ENCODE measurements around the gene TFF3. TPM values are rescaled to one million over a fixed set of nuclear protein-coding genes. Genes with fewer than 3 reads are reported as not detected.

TFF3 gene
- total and polyA plus RNA-seq, 2 experiments from 2014 or later, result 1.2 to 3.3 TPM

DNA sequence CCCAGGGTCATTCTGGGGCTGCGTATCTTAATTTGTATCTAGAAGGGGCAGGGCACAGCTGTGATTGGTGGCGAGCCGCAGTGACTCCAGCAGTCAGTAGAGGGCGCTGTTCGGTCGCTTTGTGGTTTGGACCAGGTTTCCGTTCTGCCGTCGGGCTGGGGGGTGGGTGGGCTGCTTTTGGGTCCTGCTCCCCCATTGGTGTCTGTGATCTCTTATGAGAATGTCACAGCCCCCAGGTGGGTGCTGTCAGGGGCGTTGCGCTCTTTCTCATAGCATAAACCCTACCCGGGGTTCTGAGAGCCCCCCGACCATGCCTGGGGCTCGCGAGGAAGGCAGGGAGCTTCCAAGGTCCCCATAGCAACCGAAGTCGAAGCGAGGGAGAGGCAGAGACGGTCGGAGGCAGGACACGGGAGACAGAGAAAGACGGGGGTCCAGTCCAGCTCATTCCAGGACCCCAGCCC is 5.4 kb downstream of the TFF3 start:
- H3K4me1 Mint-ChIP-seq, result peaks cover 21% of the 10 kb centered on the region
- Histone ChIP-seq H3K79me2 (replicated peaks; ENCODE audit: insufficient read depth) (no peaks in the 10 kb centered on the region), H4K20me1 (replicated peaks; ENCODE audit: insufficient read depth) (no peaks in the 10 kb centered on the region), H3K4me1 (ENCODE audit: insufficient read depth) (peaks cover 11% of the 10 kb centered on the region; the same call in 1 of the 2 replicates), H3K9me2 (ENCODE audit: insufficient read depth) (no peaks in the 10 kb centered on the region), H2AFZ (peak overlapping the region; percentile 95), H3K27ac (ENCODE audit: low read depth) (no peak overlapping the region), H3F3A (replicated peaks; ENCODE audit: low read depth) (no peaks in the 10 kb centered on the region), H3K4me3 (peak overlapping the region; percentile 59), H3K27me3 (ENCODE audit: insufficient read depth) (no peaks in the 10 kb centered on the region), H3K36me3 (ENCODE audit: insufficient read depth) (no peaks in the 10 kb centered on the region), H3K4me2 (peak overlapping the region; percentile 83)
- no peaks in the 10 kb centered on the region for H3K36me3 Mint-ChIP-seq (ENCODE audit: low read depth)
- no peak overlapping the region for H3K27ac Mint-ChIP-seq
- DNase-seq (ENCODE audit: low spot score) (peak; percentile 84), ATAC-seq (peak; percentile 76)
- H3K27me3 Mint-ChIP-seq (ENCODE audit: insufficient read depth, low read depth, poor library complexity), result peaks cover 13% of the 10 kb centered on the region
- no peak for TF ChIP-seq POLR2AphosphoS5 (IDR thresholded peaks at IDR 0.05; ENCODE audit: low read depth)
- TF ChIP-seq, protein P1, sequence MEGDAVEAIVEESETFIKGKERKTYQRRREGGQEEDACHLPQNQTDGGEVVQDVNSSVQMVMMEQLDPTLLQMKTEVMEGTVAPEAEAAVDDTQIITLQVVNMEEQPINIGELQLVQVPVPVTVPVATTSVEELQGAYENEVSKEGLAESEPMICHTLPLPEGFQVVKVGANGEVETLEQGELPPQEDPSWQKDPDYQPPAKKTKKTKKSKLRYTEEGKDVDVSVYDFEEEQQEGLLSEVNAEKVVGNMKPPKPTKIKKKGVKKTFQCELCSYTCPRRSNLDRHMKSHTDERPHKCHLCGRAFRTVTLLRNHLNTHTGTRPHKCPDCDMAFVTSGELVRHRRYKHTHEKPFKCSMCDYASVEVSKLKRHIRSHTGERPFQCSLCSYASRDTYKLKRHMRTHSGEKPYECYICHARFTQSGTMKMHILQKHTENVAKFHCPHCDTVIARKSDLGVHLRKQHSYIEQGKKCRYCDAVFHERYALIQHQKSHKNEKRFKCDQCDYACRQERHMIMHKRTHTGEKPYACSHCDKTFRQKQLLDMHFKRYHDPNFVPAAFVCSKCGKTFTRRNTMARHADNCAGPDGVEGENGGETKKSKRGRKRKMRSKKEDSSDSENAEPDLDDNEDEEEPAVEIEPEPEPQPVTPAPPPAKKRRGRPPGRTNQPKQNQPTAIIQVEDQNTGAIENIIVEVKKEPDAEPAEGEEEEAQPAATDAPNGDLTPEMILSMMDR (conservative IDR thresholded peaks at IDR 0.05; ENCODE audit: low read depth in 2 of 2), result peak; percentile 80 to 82
- TF ChIP-seq JUNB (IDR thresholded peaks at IDR 0.05; ENCODE audit: unreplicated experiment), result no peak
- H3K9me3 Mint-ChIP-seq, result no peaks in the 10 kb centered on the region
- peak overlapping the region; percentile 65 for H3K4me3 Mint-ChIP-seq

DNA sequence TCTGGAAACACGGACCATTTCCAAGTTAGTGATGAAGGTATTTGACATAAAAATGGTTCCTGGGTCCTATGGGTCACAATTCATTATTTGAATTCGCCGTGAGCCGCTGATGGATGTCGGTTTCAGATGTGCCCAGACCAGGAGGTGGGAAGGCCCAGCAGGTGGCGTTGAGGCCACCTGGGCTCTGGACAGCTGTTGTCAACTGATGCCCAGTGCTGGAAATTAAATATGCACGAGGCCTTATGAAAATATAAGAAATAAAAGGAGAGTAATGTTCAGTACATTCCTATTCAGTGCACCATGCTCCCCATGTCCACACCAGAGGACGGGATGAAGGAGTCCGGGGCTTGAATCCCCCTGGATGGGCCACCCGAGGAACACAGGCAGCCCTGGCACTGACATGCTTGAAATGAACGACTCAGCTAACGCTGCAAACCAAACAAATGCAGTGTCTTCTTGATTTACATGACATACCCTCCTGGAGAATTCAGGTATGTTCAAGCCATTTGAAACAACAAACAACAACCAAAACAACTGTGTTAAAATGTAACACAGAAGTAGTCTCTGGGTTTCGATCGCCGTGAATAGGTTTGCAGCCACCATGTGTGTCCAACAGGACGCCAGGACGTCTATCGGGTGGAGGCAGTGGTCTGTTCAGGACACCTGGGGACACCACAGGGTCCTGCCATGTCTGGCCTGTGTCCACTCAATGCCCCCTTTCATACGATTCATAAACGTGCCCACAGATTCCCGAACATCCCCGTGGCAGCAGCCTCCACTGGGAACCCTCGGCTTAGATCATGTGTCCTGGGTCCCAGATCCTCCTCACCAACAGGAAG is 6.1 kb downstream of the TFF3 start:
- H4K20me1 ChIP-seq (replicated peaks; ENCODE audit: insufficient read depth), result no peaks in the 10 kb centered on the region
- H3K4me3 ChIP-seq, result no peak overlapping the region
- no peak overlapping the region for H3K27ac Mint-ChIP-seq
- 0 out of 2 replicates have a peak overlapping the region, but pooled peaks have one; percentile 83 for H3K4me2 ChIP-seq
- peak overlapping the region; percentile 65; the same call in 2 of the 3 replicates for H3K4me3 Mint-ChIP-seq
- H3F3A ChIP-seq (replicated peaks; ENCODE audit: low read depth), result no peaks in the 10 kb centered on the region
- no peaks in the 10 kb centered on the region for H3K79me2 ChIP-seq (replicated peaks; ENCODE audit: insufficient read depth)
- H3K4me1 Mint-ChIP-seq, result peaks cover 19% of the 10 kb centered on the region
- H3K27ac ChIP-seq (ENCODE audit: low read depth), result no peak overlapping the region
- no peaks in the 10 kb centered on the region for H3K27me3 ChIP-seq (ENCODE audit: insufficient read depth)
- no peaks in the 10 kb centered on the region for H3K9me3 Mint-ChIP-seq
- peaks cover 11% of the 10 kb centered on the region; the same call in 1 of the 2 replicates for H3K4me1 ChIP-seq (ENCODE audit: insufficient read depth)
- DNase-seq (ENCODE audit: low spot score), result no peak
- no peaks in the 10 kb centered on the region for H3K36me3 ChIP-seq (ENCODE audit: insufficient read depth)
- peak overlapping the region; percentile 94 for H2AFZ ChIP-seq
- H3K9me2 ChIP-seq (ENCODE audit: insufficient read depth), result no peaks in the 10 kb centered on the region
- peaks cover 10% of the 10 kb centered on the region for H3K27me3 Mint-ChIP-seq (ENCODE audit: insufficient read depth, low read depth, poor library complexity)
- no peaks in the 10 kb centered on the region for H3K36me3 Mint-ChIP-seq (ENCODE audit: low read depth)
- no peak; the same call in 2 of the 3 replicates for ATAC-seq
- TF ChIP-seq, protein P1 (conservative IDR thresholded peaks at IDR 0.05; ENCODE audit: low read depth in 2 of 2), result no peak
- TF ChIP-seq STAT1 (IDR thresholded peaks at IDR 0.05; ENCODE audit: unreplicated experiment), result no peak
- no peak for TF ChIP-seq NANOG (IDR thresholded peaks at IDR 0.05; ENCODE audit: borderline replicate concordance)
- TF ChIP-seq, protein P2, sequence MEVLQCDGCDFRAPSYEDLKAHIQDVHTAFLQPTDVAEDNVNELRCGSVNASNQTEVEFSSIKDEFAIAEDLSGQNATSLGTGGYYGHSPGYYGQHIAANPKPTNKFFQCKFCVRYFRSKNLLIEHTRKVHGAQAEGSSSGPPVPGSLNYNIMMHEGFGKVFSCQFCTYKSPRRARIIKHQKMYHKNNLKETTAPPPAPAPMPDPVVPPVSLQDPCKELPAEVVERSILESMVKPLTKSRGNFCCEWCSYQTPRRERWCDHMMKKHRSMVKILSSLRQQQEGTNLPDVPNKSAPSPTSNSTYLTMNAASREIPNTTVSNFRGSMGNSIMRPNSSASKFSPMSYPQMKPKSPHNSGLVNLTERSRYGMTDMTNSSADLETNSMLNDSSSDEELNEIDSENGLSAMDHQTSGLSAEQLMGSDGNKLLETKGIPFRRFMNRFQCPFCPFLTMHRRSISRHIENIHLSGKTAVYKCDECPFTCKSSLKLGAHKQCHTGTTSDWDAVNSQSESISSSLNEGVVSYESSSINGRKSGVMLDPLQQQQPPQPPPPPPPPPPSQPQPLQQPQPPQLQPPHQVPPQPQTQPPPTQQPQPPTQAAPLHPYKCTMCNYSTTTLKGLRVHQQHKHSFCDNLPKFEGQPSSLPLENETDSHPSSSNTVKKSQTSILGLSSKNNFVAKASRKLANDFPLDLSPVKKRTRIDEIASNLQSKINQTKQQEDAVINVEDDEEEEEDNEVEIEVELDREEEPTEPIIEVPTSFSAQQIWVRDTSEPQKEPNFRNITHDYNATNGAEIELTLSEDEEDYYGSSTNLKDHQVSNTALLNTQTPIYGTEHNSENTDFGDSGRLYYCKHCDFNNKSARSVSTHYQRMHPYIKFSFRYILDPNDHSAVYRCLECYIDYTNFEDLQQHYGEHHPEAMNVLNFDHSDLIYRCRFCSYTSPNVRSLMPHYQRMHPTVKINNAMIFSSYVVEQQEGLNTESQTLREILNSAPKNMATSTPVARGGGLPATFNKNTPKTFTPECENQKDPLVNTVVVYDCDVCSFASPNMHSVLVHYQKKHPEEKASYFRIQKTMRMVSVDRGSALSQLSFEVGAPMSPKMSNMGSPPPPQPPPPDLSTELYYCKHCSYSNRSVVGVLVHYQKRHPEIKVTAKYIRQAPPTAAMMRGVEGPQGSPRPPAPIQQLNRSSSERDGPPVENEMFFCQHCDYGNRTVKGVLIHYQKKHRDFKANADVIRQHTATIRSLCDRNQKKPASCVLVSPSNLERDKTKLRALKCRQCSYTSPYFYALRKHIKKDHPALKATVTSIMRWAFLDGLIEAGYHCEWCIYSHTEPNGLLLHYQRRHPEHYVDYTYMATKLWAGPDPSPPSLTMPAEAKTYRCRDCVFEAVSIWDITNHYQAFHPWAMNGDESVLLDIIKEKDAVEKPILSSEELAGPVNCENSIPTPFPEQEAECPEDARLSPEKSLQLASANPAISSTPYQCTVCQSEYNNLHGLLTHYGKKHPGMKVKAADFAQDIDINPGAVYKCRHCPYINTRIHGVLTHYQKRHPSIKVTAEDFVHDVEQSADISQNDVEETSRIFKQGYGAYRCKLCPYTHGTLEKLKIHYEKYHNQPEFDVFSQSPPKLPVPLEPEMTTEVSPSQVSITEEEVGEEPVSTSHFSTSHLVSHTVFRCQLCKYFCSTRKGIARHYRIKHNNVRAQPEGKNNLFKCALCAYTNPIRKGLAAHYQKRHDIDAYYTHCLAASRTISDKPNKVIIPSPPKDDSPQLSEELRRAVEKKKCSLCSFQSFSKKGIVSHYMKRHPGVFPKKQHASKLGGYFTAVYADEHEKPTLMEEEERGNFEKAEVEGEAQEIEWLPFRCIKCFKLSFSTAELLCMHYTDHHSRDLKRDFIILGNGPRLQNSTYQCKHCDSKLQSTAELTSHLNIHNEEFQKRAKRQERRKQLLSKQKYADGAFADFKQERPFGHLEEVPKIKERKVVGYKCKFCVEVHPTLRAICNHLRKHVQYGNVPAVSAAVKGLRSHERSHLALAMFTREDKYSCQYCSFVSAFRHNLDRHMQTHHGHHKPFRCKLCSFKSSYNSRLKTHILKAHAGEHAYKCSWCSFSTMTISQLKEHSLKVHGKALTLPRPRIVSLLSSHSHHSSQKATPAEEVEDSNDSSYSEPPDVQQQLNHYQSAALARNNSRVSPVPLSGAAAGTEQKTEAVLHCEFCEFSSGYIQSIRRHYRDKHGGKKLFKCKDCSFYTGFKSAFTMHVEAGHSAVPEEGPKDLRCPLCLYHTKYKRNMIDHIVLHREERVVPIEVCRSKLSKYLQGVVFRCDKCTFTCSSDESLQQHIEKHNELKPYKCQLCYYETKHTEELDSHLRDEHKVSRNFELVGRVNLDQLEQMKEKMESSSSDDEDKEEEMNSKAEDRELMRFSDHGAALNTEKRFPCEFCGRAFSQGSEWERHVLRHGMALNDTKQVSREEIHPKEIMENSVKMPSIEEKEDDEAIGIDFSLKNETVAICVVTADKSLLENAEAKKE (CRISPR knock-in tag; IDR thresholded peaks at IDR 0.05), result no peak
- TF ChIP-seq CREB1 (CRISPR knock-in tag; IDR thresholded peaks at IDR 0.05; ENCODE audit: low read depth), result no peak
- TF ChIP-seq EZH2phosphoT487 (IDR thresholded peaks at IDR 0.05; ENCODE audit: unreplicated experiment), result no peak

Measured in GM23338 (cell line).